HG03558 (cell line): ENCODE results near the gene IPO13.

Experiments
- ATAC-seq: cut with Tn5 transposase; IDR thresholded peaks from one replicate; pipeline ENCODE4 v1.9.1; 2021; ENCODE audit warnings: moderate number of reproducible peaks; ENCODE audit not compliant: unreplicated experiment; ENCODE audit errors: extremely low read depth

The IPO13 gene

DNA sequence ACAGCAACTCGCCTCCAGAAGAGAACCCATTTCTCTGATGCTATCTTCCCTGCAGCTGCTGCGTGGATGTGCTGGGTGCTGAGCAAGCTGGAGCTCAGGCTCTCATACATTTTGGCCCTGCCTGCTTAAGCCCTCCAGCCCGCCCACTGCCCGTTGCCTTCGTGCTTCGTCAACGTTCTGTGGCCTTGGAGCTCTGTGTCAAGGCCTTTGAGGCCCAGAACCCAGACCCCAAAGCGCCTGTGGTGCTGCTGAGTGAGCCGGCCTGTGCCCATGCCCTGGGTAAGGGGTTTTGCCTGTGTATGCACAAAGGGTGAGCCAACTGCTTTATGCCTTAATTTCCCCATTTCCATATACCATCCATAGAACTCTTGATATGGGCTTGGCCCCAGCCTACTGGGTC is 24.2 kb downstream of the IPO13 start:
- no peak for ATAC-seq

DNA sequence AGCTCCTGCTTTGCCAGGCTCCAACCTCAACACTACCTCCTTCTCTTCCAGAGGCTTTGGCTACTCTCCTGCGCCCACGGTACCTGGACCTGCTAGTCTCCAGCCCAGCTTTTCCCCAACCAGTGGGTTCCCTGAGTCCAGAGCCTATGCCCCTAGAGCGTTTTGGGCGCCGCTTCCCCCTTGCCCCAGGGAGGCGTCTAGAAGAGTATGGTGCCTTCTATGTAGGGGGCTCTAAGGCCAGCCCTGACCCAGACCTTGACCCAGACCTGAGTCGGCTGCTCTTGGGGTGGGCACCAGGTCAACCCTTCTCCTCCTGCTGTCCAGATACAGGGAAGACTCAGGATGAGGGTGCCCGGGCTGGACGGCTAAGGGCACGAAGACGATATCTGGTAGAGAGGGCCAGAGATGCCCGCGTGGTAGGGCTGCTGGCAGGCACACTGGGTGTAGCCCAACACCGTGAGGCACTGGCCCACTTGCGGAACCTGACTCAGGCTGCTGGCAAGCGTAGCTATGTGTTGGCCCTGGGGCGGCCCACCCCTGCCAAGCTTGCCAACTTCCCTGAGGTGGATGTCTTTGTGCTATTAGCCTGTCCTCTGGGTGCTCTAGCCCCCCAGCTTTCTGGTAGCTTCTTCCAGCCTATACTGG is 24.7 kb downstream of the IPO13 start:
- no peak for ATAC-seq

- no peak for ATAC-seq
Measured at GRCh38 chr1:43973981-43974442, 27.3 kb downstream of the IPO13 start.

- no peak for ATAC-seq
Measured at GRCh38 chr1:43974443-43975248, 27.9 kb downstream of the IPO13 start, which contains the start of gene ATP6V0B. Gene ATP6V0B (plus strand): TSS chr1:43974960. CDS start chr1:43975041, 81 bp downstream.

GRCh38 chr1:43975249-43975961 is 28.7 kb downstream of the IPO13 start:
- ATAC-seq = no peak

GRCh38 chr1:43976045-43976444 is 29.3 kb downstream of the IPO13 start:
- no peak for ATAC-seq

DNA sequence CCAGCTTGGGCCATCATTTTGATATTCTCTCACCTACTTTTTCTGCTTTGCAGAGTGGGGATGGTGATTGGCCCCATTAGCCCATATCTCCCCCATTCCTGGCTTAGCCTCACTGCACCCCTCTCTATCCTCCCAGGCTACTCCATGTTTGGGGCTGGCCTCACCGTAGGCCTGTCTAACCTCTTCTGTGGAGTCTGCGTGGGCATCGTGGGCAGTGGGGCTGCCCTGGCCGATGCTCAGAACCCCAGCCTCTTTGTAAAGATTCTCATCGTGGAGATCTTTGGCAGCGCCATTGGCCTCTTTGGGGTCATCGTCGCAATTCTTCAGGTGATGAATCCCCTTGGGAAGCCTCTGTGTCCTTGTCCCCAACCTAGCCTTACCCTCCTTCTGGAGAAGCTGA is 30.1 kb downstream of the IPO13 start:
- no peak for ATAC-seq

DNA sequence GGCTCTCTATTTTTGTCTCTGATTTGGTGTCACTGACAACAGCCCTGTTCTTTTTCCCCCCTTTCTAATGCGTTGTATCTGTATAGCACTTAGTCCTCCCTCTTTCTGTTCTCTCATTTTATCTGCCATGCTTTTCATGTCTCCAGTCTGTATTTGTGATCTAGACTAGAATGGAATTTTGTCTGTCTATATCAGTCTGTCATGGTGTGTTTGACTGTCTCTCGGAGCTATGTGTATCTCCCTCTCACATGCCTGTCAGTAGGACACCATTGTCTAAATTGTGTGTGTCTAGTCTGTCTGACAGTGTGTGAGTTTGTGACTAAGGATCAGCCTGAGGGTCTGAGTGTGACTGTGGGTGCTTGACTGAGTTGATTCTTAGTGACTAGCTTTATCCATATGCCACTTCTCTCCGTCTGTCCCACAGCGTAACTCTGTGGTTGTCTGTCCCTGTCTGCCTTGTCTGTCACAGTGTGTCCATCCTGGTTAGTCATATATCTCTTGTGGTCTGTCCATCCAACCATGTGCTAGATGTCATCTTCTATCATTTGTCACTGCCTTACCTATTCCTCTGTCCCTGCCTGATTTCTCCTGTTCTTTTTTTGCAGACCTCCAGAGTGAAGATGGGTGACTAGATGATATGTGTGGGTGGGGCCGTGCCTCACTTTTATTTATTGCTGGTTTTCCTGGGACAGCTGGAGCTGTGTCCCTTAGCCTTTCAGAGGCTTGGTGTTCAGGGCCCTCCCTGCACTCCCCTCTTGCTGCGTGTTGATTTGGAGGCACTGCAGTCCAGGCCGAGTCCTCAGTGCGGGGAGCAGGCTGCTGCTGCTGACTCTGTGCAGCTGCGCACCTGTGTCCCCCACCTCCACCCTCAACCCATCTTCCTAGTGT is 30.9 kb downstream of the IPO13 start:
- ATAC-seq = no peak

GRCh38 chr1:43978264-43978550 is 31.5 kb downstream of the IPO13 start:
- no peak for ATAC-seq

GRCh38 chr1:43978551-43979260 is 32.0 kb downstream of the IPO13 start, which contains the start of gene B4GALT2:
Gene B4GALT2 (plus strand): TSS chr1:43979210. CDS start chr1:43981161, 1,951 bp downstream.
- ATAC-seq = no peak

- ATAC-seq = no peak
Measured at GRCh38 chr1:43979261-43979527, 32.4 kb downstream of the IPO13 start.

DNA sequence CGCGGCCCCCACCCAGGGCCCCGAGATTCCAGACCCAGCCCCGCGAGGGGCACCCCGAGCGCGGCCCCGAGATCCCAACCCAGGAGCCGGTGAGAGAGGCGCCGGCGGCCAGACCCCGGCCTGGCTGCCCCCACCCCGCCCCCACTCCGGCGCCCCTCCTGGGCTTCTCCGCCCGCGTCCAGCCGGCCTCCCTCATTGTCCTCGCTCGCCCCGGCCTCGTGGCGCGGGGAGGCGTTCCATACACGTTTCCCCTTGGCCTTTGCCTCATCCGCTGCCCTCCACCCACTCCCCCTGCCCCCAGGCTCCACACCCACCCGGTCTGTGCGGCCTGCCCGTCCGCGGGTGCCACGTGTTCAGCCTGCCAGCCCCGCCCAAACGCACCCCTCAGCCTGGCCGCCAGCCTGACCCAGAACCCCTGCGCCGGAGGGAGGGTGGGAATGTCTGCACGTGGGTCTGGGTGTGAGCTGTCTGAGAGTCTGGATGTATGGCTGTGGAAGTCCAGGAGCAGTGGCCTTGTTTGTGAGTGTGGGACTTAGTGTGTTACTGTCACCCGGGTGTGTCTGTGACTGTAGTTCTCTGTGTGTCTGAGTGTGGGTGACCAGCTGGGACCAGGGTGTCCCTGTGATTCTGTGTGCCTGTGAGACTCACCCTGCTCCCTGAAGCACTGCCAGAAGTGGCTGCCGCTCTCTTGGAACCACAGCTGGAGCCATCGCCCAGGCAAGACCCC is 32.9 kb downstream of the IPO13 start:
- no peak for ATAC-seq

DNA sequence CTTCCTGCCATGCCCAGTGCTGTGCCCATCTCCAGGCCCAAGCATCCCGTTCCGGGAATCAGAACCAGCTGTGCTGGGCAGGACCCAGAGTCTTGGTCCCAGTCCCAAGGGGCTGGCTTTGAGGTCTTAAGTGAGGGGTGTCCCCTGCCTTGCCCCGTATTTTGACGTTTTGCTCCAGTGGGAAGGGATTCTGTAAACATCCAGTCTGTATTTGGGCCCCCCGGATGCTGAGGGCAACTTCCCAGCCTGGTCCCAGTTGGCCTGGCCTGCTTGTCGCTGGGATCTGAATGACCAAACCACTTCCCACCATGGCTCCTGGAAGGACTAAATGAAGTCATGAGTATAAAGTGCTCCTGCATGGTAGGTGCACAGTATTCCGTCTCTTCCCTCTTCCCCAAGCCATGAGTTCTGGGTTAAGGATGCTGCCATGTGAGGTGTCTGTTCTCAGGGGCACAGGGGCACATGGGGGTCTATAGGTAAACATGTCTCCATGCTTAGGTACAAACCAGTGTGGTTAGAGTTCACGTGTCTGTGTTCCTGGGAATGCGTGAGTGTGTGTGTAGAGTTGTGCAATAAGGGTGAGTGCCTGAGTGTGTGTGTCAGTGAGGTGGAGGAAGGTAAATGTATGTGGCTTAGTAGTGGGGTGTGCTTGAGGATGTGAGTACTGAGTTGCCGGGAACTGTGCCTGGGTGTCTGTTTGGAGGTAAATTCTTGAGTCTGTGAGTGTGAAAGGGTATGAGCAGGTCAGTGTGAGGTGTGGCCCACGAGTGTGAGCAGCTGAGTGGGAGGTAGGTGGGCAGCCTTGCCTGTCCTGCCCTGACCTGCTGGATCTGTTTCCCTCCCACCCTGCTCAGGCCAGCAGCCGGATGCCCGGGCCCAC is 33.7 kb downstream of the IPO13 start:
- ATAC-seq = no peak

GRCh38 chr1:43981135-43981491 is 34.4 kb downstream of the IPO13 start:
- ATAC-seq = no peak

DNA sequence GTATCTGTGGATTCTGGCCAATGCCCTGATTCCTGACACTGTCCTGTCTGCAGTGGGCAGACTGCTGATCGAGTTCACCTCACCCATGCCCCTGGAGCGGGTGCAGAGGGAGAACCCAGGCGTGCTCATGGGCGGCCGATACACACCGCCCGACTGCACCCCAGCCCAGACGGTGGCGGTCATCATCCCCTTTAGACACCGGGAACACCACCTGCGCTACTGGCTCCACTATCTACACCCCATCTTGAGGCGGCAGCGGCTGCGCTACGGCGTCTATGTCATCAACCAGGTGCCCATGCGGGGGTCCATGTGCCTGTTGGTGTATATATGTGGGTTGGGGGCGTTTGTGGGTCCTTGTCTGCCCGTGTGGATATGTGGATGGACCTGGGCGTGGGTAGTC is 34.9 kb downstream of the IPO13 start:
- no peak for ATAC-seq

GRCh38 chr1:43982241-43982640 is 35.5 kb downstream of the IPO13 start:
- no peak for ATAC-seq

DNA sequence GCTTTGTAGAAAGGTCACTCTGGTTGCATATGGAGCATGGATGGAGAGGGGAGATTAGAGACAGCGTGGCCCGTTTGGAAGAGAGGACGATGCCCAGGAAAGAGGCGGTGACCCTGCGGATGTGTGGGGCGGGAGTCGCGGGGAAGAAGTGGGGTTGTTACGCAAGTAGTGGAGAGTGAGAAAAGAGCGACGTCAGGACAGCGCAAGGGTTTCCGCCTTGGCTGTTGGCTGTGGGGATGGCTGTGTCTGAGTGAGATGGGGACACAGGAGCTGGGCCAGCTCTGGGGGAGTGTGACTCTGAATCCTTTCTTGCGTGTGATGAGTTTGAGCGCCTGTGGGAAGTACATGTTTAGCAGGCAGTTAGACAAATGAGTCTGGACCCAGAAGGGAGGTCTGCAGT is 36.1 kb downstream of the IPO13 start:
- ATAC-seq = no peak

- ATAC-seq = no peak
Measured at GRCh38 chr1:43983253-43983899, 36.6 kb downstream of the IPO13 start.
